Superior temporal gyrus (tissue), 1 donor: ENCODE results near the gene ACSS2.

Experiments
- DNase-seq: peaks from one replicate; pipeline ENCODE4 v3.0.0-alpha.2; 2016; ENCODE audit errors: extremely low spot score

ACSS2 gene

DNA sequence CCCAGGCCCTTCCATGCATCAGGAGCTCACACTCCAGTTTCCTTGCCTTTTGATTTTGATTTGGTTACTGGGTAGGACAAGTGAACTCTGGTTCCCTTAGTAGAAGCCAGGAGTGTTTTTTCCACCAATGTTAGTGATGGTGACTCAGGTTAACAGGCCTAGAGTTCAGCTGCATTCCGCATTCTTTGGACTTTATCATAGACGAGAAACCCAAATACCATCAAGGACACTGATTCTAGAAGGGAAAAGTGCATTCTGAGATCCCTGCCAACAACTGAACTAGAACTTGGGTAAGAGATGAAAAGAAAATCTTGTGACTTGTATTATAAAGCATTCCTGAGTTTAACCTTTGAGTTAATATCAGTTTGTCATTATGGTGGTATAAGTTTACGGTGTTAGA lies 70.2 kb downstream of the ACSS2 start:
- no peak for DNase-seq

DNA sequence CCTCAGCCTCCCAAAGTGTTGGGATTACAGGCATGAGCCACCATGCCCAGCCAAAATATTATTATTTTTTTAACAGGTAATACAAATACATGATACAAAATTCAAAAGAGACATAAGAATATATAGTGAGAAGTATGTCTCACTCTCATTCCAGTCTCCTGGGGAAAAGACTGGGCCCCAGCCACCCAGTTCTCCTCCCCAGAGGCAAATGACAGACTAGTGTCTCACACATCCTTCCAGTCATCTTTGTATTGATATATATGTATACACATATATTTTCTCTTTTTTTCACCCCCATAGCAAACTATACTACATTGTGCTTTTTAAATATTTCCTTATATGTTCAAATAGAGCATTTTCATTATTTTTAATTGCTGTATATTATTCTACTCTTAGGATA lies 70.9 kb downstream of the ACSS2 start:
- no peak for DNase-seq

DNA sequence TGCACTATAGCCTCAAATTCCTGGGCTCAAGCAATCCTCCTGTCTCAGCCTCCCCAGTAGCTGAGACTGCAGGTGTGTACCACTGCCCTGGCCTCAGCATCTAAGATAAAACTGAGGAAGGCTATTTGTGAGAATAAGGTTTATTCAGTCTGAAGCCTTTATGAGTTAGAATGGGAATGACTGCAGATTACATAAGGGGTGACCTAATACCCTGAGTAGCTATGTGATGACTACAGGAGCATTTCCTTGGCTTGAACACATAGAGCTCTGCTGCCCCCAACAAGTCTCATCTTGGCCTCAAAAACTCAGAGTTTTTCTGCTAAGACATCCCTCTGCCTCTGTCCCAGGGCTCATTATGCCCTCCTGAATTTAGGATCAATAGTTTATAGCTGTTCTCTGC lies 71.6 kb downstream of the ACSS2 start:
- no peak for DNase-seq

DNA sequence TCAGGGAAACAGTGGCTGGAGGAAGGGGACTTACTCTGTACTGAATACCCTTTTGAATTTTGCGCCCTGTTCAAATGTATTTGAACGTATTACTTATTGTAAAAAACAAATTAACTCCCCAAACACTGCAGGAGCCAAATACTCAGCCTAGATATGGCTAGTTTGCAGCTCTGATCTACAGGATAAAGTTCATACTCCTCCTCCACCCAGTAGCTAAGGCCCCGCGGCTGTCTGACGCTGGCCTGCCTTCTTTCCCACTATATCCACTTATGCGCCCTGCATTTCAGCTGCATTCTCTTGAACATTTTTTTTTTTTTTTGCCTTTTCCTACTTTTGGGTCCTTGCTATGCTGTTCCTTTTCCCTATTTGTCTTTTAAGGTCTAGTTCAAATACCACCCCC lies 72.7 kb downstream of the ACSS2 start:
- DNase-seq, result no peak

DNA sequence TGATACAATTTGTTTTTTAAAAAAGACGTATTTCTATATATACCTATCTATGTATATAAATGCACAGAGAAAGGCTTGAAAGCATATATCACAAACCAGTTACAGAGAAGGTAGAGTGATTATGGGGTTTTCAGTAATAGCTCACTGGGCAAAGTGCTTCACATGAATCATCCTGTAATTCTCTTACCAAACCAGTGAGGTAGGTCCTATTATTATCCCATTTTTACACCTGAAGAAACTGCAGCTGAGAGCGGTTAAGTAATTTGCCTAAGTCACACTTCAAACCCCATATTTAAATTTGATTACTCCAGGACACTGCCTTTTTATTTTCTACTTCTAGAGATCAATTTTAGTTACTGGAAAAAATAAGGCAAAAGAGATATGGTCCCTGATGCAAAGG lies 74.8 kb downstream of the ACSS2 start:
- no peak for DNase-seq

DNA sequence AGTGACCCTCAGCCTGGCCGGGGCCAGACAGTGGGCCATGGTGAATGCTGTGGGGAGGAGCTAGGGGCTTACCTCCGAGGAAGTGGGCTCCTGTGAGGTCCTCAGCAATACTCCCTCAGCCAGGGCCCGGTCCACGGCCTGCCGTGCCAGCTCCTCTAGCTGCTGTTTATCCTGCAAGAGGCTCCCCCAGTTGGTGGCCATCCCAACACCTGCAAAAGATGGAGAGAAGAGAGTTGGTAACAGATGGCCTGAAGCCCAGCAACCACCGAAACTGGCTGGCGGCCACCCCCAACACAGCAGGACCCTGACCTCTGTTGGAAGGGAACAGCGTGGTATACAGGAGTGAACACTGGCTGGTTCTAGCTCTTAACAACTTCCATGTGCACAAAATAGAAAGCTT lies 75.2 kb downstream of the ACSS2 start:
- no peak for DNase-seq

DNA sequence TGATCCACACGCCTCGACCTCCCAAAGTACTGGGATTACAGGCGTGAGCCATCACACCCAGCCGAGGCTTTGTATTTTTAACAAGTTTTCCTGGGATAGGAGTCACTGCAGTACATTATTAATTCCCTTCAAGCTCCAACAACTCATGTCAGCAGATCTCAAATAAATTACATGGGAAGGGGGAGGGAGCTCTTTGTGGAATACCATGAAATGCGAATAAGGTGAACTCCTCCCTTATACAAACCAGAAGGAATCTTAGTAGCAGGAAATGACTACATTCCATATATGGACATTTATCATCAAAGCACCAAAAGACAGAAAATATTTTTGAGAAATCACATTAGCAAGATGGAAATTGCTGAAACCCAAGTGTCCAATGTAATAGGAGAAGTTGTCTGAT lies 76.3 kb downstream of the ACSS2 start:
- DNase-seq, result no peak

DNA sequence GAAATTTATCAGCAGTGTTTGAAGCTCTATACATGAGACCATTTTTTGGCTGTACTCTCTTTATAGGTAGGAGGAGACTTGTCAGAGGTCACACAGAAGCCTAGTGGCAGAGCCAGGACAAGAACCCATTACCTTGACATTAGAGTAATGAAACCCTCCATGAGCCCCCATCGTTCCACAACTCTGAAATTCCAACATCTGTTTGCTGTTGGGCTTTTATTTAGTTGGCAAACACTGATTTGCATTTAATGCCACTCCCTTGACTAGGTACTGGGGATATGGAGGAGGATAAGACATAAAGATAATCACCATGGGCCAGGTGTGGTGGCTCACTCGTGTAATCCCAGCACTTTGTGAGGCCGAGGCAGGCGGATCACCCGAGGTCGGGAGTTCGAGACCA lies 77.5 kb downstream of the ACSS2 start:
- no peak for DNase-seq

DNA sequence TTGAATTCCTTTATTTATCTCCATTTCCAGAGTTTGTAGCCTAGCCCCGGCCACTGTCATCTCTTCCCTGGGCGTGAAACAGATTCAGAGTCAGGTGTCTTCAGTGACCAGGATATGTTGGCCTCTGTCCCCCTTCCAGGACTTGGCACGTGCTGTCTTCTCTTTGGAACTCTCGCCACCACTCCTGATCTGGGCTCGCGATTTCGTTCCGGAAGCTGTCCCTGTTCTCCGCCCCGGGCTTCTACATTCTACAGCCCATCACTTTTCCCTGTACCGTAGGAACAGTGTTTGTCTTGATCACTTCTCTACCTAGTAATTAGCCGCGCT lies 78.5 kb downstream of the ACSS2 start:
- DNase-seq, result no peak

DNA sequence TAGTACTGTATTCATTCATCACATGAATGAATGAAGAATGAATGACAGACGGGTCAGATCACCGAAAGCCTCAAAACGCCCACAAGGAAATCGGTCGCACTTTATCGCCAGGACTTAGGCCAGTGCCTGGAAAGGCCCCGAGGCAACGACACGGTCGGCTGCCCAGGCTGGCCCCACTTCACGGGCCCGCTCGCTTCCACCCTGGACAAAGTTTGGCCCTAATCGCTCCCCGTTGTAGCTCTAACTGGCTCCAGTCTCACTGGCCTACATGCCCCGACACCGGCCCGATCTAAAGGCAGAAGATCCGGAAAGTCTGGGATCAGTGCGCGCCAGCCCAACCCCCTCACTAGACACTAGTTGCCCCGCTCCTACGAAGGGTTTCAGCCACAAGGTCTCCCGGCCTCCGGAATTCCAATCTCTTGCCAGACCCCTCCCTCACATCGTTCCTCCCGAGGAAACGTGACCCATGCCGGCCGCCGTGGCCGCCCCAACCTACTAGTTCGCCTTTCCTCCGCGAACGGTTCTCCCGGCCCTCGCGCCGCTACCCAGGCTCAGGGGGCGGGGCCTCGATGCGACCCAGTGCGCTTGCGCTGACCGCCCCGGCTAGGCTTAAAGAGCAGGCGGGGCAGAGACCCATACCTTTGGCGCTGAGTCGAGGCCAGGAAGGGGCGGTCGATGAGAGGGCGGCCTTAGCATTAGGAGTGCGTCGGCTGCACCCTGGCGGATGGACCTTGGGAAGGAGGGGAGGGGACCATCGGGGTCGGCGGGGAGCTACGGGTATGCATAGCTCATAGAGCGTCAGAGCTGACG lies 79.0 kb downstream of the ACSS2 start, which contains the start of the genes GSS and MYH7B:
GSS (minus strand) TSS at position 576 of the 810 bp plus-strand sequence. CDS start 3,954 bp downstream, outside the sequence.
MYH7B (plus strand) TSS at position 638 of the 810 bp plus-strand sequence. CDS start 22,138 bp downstream, outside the sequence.
- peak; percentile 96 for DNase-seq

DNA sequence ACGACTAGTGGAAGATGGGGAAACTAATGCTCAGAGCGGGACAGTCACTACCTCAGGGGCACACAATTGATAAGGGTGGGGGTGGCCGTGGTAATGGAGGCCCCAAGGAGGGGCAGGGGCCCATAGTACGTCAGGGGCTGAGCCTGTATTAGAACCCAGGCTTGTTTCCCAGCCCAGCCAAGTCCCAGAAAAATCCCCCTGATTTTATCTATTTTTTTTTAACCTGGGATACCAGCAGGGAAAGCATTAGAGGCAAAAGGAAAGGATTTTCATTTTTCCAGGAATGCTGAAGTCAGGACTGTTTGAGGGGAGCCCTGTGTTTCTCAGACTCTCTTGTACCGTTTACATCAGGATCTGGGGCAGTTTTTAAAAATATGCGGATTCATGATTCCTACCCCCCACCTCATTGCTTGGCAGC lies 79.6 kb downstream of the ACSS2 start:
- no peak for DNase-seq

DNA sequence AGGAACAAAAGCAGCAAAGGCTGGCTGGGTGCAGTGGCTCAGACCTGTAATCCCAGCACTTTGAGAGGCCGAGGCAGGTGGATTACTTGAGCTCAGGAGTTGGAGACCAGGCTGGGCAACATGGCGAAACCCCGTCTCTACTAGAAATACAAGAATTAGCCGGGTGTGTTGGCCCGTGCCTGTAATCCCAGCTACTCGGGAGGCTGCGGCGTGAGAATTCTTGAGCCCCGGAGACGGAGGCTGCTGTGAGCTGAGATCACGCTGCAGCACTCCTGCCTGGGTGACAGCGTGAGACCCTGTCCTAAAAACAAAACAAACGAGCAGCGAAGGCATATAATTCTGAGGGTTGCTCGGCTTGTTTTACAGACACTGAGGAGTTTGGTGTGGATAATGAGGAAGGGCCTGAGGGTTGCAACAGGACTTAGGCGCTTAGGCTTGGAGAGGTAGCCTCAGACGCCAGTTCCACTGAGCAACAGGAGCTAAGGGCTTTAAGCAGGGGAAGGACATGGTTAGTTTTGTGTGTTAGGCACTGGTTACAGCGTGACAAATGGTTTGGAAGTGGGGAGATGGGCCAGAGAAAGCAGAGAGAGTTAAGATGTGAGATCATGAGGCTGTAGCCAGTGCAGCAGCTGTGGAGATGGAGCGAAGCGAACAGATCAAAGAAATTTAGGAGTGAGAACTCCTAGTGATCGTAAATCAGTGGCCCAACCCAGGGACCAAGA lies 80.5 kb downstream of the ACSS2 start:
- no peak for DNase-seq

DNA sequence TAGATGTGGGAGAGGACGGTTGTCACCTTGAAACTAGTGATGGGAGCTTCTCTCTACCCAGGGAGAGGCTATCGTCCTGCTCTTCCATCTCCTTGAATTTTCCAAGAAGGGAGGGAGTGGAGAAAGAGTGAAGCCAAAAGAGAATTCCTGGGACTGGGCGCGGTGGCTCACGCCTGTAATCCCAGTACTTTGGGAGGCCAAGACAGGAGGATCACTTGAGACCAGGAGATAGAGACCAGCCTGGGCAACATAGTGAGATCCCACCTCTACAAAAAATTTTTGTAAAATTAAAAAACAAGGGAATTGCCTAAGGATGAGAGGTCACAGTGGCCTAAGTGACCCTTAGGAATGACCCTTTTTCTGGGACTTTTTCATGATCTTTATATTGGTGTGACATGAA lies 88.1 kb downstream of the ACSS2 start:
- no peak for DNase-seq

DNA sequence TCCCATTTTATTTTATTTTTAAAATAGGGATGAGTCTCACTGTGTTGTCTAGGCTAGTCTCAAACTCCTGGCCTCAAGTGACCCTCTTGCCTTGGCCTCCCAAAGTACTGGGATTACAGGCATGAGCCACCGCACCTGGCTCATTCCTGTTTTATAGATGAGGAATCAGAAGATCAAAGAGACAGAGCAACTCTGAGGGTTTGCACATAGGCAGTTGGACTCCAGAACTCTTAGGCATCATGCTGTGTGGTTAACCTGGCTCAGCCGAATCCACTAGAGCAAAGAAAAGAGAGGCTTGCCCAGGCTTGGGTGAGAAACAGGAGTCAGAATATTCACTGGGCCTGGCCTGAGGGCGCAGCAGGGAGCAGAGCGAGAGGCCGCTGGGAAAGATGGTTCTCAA lies 88.6 kb downstream of the ACSS2 start:
- no peak for DNase-seq

DNA sequence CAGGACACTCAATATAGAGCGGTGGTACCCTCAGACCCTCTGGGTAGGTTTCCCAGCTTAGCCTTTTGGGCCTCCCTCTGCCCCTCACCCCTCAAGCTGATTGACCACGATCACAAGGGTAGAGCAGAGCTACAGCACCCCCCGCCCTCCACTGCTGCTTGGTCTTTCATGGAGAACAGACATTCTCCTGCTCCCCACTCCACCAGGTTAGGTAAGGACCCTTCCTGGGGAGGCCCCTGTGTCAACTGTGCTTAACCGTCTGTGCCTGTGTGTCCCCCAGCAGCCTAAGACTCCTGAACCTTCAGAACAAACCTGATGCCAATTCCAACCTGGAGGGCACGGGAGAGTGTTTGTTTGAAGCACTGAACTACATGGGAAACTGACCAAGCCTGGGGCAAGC lies 91.0 kb downstream of the ACSS2 start:
- no peak for DNase-seq

DNA sequence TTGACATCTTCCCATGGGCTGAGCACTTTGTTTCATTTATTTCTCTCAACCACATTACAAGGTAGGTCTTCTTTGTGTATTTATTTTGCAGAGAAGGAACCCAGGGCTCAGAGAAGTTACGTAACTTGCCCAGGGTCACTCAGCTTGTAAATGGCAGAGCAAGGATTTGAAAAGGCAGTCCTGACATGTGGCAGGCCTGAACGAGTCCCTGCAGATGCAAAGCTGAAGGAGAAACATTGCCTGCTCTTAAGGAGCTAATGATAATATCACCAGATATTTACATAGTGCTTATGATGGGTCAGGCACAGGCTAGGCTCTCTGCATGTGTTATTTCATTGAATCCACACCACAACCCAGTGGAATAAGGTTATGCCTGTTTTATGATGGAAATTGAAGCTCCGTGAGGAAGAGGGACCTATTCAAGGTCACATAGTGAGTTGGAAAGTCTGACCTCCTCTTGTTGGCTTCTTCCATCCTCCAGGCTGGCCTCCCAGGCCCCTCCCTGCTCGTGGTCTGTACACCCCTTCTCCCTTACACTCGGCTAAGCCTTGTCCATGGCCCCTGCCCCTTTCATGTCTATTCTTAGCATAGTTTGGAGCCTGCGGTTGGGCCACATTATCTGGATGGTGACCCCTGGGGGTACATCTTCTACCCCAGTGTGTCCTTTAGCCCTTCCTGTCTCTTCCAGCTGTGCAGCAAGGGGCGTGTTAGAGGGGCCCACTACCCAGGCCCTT lies 91.8 kb downstream of the ACSS2 start:
- DNase-seq, result no peak

DNA sequence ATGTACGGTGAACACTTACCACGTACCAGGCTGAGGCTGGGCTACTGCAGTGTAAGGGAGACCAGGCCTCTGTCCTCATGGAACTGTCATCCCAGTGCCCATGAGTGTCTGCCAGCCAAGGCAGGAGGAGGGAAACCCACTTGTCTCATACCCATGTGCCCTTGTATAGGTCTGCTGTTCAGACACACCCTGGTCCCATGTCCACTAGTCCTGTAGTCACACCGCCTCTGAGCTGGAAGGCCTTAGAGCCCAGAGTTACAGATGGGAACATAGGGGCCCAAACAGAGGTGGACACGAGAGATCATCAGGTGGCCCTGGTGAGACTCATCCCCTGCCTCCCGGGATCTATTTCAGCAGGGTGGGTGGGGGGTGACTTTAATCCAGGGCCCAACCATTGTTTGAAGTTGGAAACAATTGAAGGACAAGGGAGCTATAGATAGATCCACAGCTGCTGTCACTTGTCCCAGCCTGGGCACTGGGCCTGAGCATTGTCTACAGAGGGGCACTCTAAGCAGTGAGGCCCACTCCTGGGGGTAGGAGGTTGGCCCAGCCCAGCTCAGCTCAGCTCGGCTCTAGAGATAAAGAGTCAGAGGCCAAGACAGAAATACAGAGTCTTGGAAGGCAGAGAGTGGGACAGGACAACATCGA lies 93.9 kb downstream of the ACSS2 start:
- peak; percentile 87 for DNase-seq

DNA sequence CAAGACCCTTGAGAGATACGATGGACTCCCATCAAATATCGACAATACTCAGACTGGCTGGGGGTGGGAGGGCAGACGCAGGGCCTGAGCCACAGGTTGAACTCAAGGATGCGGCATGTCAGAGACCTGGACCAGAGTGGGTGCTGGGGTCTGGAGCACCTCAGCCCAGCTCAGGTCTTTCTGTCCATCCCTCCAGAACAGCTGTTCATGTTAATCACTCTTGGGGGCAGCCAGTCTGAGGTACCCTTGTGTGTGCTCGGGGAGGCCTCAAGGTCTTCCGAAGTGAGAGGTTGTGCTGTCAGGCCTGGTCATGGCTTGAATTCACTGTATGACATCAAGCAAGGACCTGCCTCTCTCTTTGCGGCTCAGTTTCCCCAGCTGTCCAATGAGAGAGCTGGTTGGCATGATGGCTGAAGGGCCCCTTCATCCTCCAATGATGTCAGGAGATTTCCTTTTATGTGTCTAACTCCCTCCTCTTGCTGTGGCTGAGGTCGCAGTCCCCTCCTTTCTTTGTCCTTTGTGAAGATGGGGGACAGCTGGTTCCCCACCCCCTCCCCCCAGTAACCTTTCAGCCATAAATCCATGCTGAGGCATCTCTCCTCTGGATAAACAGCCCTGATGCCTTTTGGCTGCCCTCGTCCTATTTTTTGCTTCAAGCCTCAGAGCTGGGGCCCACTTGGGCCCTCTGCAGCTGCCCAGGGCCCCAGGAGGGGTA lies 94.6 kb downstream of the ACSS2 start:
- DNase-seq, result peak; percentile 33

DNA sequence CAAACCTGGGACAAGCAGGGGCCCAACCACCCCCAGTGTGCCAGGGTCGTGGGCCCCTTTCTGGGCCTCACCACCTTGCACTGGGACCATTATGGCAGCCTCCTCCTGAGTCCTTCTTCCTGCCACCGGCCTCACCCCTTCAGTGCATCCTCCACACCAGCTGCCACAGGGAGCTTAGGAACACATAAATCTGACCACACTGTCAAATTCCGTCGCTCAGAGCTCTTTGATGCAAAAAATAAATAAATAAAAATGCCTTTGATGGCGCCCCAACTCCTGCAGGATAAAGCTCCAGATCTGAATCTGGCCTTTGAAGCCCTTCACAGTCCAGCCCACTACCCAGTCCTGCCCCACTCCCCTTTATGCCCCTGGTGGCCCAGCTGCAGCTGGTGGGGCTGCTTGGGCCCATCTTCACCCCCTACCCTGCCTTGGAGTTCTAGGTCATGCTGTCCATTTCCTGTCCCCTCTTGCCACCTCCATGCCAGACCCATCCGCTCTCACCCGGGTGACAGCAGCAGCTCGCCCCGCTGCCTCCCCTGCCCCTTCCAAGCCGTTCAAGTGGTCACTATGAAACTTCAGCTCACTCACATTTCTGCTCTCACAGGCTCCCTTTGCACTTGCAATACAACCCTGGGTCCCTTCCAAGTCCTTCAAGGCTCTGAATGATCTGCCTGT lies 95.3 kb downstream of the ACSS2 start:
- no peak for DNase-seq

DNA sequence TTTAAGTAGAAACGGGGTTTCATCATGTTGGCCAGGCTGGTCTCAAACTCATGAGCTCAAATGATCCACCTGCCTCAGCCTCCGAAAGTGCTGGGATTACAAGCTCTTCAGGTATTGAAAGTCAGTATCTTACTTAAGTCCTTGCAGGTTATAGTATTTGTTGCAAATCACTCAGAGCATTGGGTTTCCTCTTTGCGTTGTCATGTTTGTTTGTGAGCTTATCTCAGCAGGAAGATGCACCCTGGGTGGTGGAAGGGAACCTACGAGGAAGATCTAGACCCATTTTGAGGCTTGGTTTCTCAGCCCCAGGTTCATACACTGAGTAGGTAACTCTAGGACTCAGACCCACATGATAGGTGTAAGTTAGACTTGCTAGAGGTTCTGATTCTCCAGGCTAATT lies 97.8 kb downstream of the ACSS2 start:
- no peak for DNase-seq

DNA sequence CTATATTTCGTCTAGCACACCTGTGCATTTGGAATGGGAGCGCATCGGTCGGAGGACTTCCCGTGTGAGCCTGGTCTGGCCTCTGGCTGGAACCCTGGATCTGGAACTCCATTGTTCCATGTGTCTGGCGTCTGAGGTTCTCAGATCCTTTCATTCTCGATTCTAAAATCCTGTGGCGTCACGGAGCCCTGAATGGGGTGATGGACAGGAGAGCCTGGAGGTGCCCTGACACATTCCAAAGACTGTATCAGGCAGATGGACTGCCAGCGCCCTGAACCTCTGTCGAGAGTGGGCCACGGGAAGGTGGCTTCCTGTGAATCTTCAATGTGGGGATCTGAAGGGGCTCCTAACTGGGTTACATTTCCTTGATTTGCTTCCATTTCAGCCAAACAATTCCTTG lies 99.9 kb downstream of the ACSS2 start:
- no peak for DNase-seq
